ENCODE measurements around the gene HNF4A.

- TF ChIP-seq YY1 (IDR thresholded peaks at IDR 0.05; ENCODE audit: insufficient read depth, insufficient read length), result no peak
- no peak for TF ChIP-seq ZNF274 (IDR thresholded peaks at IDR 0.05; ENCODE audit: low read depth, low read length)
- TF ChIP-seq SUZ12 (IDR thresholded peaks at IDR 0.05; ENCODE audit: extremely low read depth, insufficient read depth, insufficient read length), result no peak
Observed at GRCh38 chr20:44406572-44407137, 51.2 kb downstream of the HNF4A start.

Measured in NT2/D1 (cell line).